HCT116 (cell line): ENCODE measurements around the gene C2CD4B. TPM values are rescaled to one million over a fixed set of nuclear protein-coding genes. Genes with fewer than 3 reads are reported as not detected.

Experiments used
- ATAC-seq: fragments of 200-7000 bp; cut with Tn5 transposase; 2 replicates; pipeline ENCODE4 v1.9.1; 2020; ENCODE audit warnings: mild to moderate bottlenecking, moderate library complexity
- BruUV-seq: library from RNA; stranded (reverse); fragments of 400-500 nt; replicated peaks from 2 replicates; lab custom pipeline; 2021; lab: Mats Ljungman, UMichigan
- CTCF ChIA-PET: fragments of 300-600 bp; sonication (Branson Sonifier 250); formaldehyde crosslinking; loops from one replicate; lab custom pipeline; 2021; ENCODE audit warnings: antibody characterized with exemption; lab: Charles Lee
- POLR2A ChIA-PET: fragments of 300-600, 350-600 bp; sonication (Branson Sonifier 250); formaldehyde crosslinking; loops from one replicate; lab custom pipeline; 2021; ENCODE audit warnings: antibody characterized with exemption; lab: Charles Lee
- RAD21 ChIA-PET, 2 experiments: fragments of 300-600 bp; sonication (Branson Sonifier 250); formaldehyde crosslinking; loops; one replicate each; lab custom pipeline; 2023; ENCODE audit warnings: low total read pairs in 2 of 2; ENCODE audit not compliant: uncharacterized antibody in 2 of 2, unreplicated experiment in 2 of 2, low non-redundant PET in 1 of 2; lab: Charles Lee
- DNase-seq: peaks from one replicate; pipeline ENCODE4 v3.0.0-alpha.2; 2010; ENCODE audit warnings: low read depth, low spot score
- H2AFZ ChIP-seq: fragments of 200-600 bp; shearing (Covaris generic), sonication (generic); 2 replicates; pipeline ENCODE4 v1.6.1; 2017; ENCODE audit warnings: low read depth, mixed run types, mixed read lengths, antibody characterized with exemption, low read length; ENCODE audit not compliant: poor library complexity, severe bottlenecking
- H3K27ac ChIP-seq: 2 replicates; pipeline ENCODE4 v1.5.1; 2012; ENCODE audit warnings: low read depth, low read length
- H3K27me3 ChIP-seq: fragments of 200-600 bp; sonication (generic); 2 replicates; pipeline ENCODE4 v1.6.1; 2016; ENCODE audit warnings: mixed run types, low read length, mixed read lengths; ENCODE audit not compliant: insufficient read depth
- H3K36me3 ChIP-seq, 2 experiments: fragments of 200-500 bp in 1 of 2; fragments of 200-600 bp in 1 of 2; sonication (Bioruptor generic) in 1 of 2; sonication (generic) in 1 of 2; 2 replicates each; pipeline versions ENCODE4 v1.5.1 to v1.6.1; 2014 to 2016; ENCODE audit warnings: low read length in 2 of 2, inconsistent platforms in 1 of 2, mixed read lengths in 1 of 2, mixed run types in 1 of 2; ENCODE audit not compliant: insufficient read depth in 2 of 2, control insufficient read depth in 1 of 2
- H3K4me1 ChIP-seq, 2 experiments: fragments of 200-600 bp in 1 of 2; sonication (generic) in 1 of 2; 2 replicates each; pipeline versions ENCODE4 v1.5.1 to v1.6.1; 2012 to 2017; ENCODE audit warnings: low read length in 2 of 2, inconsistent platforms in 1 of 2, mild to moderate bottlenecking in 1 of 2, mixed read lengths in 1 of 2, mixed run types in 1 of 2, moderate library complexity in 1 of 2; ENCODE audit not compliant: insufficient read depth in 2 of 2, control insufficient read depth in 1 of 2
- H3K4me2 ChIP-seq: fragments of 200-600 bp; sonication (generic); 2 replicates; pipeline ENCODE4 v1.6.1; 2017; ENCODE audit warnings: mixed run types, low read length, mixed read lengths
- H3K4me3 ChIP-seq, 2 experiments: fragments of 200-600 bp in 1 of 2; sonication (generic) in 1 of 2; replicated peaks in 1 of 2; 2 replicates each; pipeline ENCODE4 v1.5.1; 2011 to 2016; ENCODE audit warnings: low read length in 2 of 2, control low read depth in 1 of 2, low read depth in 1 of 2, mild to moderate bottlenecking in 1 of 2, mixed read lengths in 1 of 2, mixed run types in 1 of 2
- H3K79me2 ChIP-seq: fragments of 200-600 bp; sonication (generic); 2 replicates; pipeline ENCODE4 v1.6.1; 2017; ENCODE audit warnings: mild to moderate bottlenecking, mixed run types, low read length, moderate library complexity, mixed read lengths; ENCODE audit not compliant: insufficient read depth
- H3K9ac ChIP-seq: fragments of 200-600 bp; sonication (generic); 2 replicates; pipeline ENCODE4 v1.6.1; 2016; ENCODE audit warnings: low read length, mixed read lengths
- H3K9me2 ChIP-seq: fragments of 200-600 bp; sonication (generic), shearing (Covaris generic); 2 replicates; pipeline ENCODE4 v1.6.1; 2017; ENCODE audit warnings: mixed run types, mild to moderate bottlenecking, moderate library complexity; ENCODE audit not compliant: insufficient read depth
- H3K9me3 ChIP-seq, 2 experiments: fragments of 200-500 bp in 1 of 2; fragments of 200-600 bp in 1 of 2; sonication (Bioruptor generic) in 1 of 2; sonication (generic) in 1 of 2; 2 replicates each; pipeline ENCODE4 v1.6.1; 2014 to 2017; ENCODE audit warnings: low read length in 2 of 2, mixed read lengths in 2 of 2, inconsistent platforms in 1 of 2, low read depth in 1 of 2, mild to moderate bottlenecking in 1 of 2, mixed run types in 1 of 2, moderate library complexity in 1 of 2; ENCODE audit not compliant: control insufficient read depth in 1 of 2, insufficient read depth in 1 of 2
- H4K20me1 ChIP-seq: fragments of 200-600 bp; sonication (generic), shearing (Covaris generic); 2 replicates; pipeline ENCODE4 v1.6.1; 2017; ENCODE audit warnings: mixed run types, mild to moderate bottlenecking, moderate library complexity; ENCODE audit not compliant: insufficient read depth
- CBX3 ChIP-seq: IDR thresholded peaks from 2 replicates; pipeline ENCODE4 v1.6.1; 2012; ENCODE audit warnings: low read depth
- CEBPB ChIP-seq: IDR thresholded peaks from 2 replicates; pipeline ENCODE4 v1.6.1; 2012; ENCODE audit warnings: low read depth
- EGR1 ChIP-seq: IDR thresholded peaks from 2 replicates; pipeline ENCODE4 v1.6.1; 2012; ENCODE audit warnings: low read depth
- ELF1 ChIP-seq: IDR thresholded peaks from 2 replicates; pipeline ENCODE4 v1.6.1; 2012; ENCODE audit warnings: low read depth, borderline replicate concordance
- FOSL1 ChIP-seq: IDR thresholded peaks from 2 replicates; pipeline ENCODE4 v1.6.1; 2012; ENCODE audit warnings: low read depth
- JUND ChIP-seq: IDR thresholded peaks from 2 replicates; pipeline ENCODE4 v1.6.1; 2012
- POLR2A ChIP-seq: IDR thresholded peaks from 2 replicates; pipeline ENCODE4 v1.7.0; 2011; ENCODE audit warnings: borderline replicate concordance; ENCODE audit not compliant: insufficient read depth, insufficient read length; ENCODE audit errors: extremely low read depth
- SIN3A ChIP-seq: IDR thresholded peaks from 2 replicates; pipeline ENCODE4 v1.6.1; 2012; ENCODE audit warnings: low read depth
- SRF ChIP-seq: IDR thresholded peaks from 2 replicates; pipeline ENCODE4 v1.6.1; 2012; ENCODE audit warnings: low read depth
- TCF7L2 ChIP-seq: IDR thresholded peaks from 2 replicates; pipeline ENCODE4 v1.7.0; 2011; ENCODE audit warnings: borderline replicate concordance, inconsistent platforms; ENCODE audit not compliant: insufficient read depth, insufficient read length; ENCODE audit errors: extremely low read depth
- ZNF274 ChIP-seq: fragments of 200-500 bp; sonication (Bioruptor generic); IDR thresholded peaks from 2 replicates; pipeline ENCODE4 v1.6.1; 2014; ENCODE audit warnings: mild to moderate bottlenecking, low read depth, low read length, inconsistent platforms
- intact Hi-C: fragments of 100-400 bp; cut with micrococcal nuclease; formaldehyde crosslinking; loops from 2 replicates; pipeline ENCODE4 v1.10.0; 2022
- total RNA-seq: library from RNA; stranded (reverse); gene quantifications from one replicate; pipeline ENCODE4 v1.2.1, GENCODE V29; 2021; ENCODE audit not compliant: unreplicated experiment
- TF ChIP-seq, protein P1 (sequence below): IDR thresholded peaks from 2 replicates; pipeline ENCODE4 v1.6.1; 2012
- TF ChIP-seq, protein P2 (sequence below): IDR thresholded peaks from 2 replicates; pipeline ENCODE4 v1.6.1; 2012; ENCODE audit warnings: low read depth
- TF ChIP-seq, protein P3 (sequence below): IDR thresholded peaks from 2 replicates; pipeline ENCODE4 v1.6.1; 2011; ENCODE audit warnings: mild to moderate bottlenecking, low read length, moderate library complexity; ENCODE audit not compliant: insufficient replicate concordance; ENCODE audit errors: extremely low read depth
- TF ChIP-seq, protein P4 (sequence below), 3 experiments: fragments of 200-600 bp in 1 of 3; sonication (generic) in 1 of 3; IDR thresholded peaks in 2 of 3; conservative IDR thresholded peaks in 1 of 3; 2 replicates each; pipeline ENCODE4 v1.5.1; 2012 to 2017; ENCODE audit warnings: low read depth in 2 of 3, low read length in 2 of 3, antibody characterized with exemption in 1 of 3, borderline replicate concordance in 1 of 3, control low read depth in 1 of 3, mild to moderate bottlenecking in 1 of 3, mixed read lengths in 1 of 3, mixed run types in 1 of 3, moderate library complexity in 1 of 3; ENCODE audit not compliant: insufficient read depth in 1 of 3

C2CD4B gene
- total RNA-seq, 1 experiment from 2014 or later, result not detected

DNA sequence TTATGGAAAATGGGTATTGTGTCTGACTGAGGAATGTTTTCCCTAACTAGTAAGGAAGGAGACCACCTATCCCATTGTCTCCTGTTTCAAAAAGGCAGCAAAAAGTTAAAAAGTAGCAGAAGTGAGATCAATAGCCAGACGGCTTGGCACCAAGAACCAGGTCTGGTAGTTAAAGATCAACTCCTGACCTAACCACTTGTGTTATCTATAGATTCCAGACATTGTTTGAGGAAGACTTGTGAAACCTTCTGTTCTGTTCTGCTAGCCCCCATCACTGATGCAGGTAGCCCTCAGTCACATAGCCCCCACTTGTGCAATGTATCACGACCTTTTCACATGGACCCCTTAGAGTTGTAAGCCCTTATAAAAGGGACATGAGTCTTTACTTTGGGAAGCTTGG, 46.3 kb upstream of the C2CD4B start:
- TF ChIP-seq, protein P1, sequence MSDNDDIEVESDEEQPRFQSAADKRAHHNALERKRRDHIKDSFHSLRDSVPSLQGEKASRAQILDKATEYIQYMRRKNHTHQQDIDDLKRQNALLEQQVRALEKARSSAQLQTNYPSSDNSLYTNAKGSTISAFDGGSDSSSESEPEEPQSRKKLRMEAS, result no peak
- TF ChIP-seq CBX3 (no peak), CEBPB (no peak), POLR2A (no peak), TCF7L2 (no peak), FOSL1 (no peak), SIN3A (no peak), ZNF274 (no peak), EGR1 (no peak), SRF (no peak), JUND (no peak), ELF1 (no peak)
- TF ChIP-seq, protein P2, sequence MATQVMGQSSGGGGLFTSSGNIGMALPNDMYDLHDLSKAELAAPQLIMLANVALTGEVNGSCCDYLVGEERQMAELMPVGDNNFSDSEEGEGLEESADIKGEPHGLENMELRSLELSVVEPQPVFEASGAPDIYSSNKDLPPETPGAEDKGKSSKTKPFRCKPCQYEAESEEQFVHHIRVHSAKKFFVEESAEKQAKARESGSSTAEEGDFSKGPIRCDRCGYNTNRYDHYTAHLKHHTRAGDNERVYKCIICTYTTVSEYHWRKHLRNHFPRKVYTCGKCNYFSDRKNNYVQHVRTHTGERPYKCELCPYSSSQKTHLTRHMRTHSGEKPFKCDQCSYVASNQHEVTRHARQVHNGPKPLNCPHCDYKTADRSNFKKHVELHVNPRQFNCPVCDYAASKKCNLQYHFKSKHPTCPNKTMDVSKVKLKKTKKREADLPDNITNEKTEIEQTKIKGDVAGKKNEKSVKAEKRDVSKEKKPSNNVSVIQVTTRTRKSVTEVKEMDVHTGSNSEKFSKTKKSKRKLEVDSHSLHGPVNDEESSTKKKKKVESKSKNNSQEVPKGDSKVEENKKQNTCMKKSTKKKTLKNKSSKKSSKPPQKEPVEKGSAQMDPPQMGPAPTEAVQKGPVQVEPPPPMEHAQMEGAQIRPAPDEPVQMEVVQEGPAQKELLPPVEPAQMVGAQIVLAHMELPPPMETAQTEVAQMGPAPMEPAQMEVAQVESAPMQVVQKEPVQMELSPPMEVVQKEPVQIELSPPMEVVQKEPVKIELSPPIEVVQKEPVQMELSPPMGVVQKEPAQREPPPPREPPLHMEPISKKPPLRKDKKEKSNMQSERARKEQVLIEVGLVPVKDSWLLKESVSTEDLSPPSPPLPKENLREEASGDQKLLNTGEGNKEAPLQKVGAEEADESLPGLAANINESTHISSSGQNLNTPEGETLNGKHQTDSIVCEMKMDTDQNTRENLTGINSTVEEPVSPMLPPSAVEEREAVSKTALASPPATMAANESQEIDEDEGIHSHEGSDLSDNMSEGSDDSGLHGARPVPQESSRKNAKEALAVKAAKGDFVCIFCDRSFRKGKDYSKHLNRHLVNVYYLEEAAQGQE, result no peak
- TF ChIP-seq, protein P3, sequence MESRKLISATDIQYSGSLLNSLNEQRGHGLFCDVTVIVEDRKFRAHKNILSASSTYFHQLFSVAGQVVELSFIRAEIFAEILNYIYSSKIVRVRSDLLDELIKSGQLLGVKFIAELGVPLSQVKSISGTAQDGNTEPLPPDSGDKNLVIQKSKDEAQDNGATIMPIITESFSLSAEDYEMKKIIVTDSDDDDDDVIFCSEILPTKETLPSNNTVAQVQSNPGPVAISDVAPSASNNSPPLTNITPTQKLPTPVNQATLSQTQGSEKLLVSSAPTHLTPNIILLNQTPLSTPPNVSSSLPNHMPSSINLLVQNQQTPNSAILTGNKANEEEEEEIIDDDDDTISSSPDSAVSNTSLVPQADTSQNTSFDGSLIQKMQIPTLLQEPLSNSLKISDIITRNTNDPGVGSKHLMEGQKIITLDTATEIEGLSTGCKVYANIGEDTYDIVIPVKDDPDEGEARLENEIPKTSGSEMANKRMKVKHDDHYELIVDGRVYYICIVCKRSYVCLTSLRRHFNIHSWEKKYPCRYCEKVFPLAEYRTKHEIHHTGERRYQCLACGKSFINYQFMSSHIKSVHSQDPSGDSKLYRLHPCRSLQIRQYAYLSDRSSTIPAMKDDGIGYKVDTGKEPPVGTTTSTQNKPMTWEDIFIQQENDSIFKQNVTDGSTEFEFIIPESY, result no peak
- TF ChIP-seq, protein P4, sequence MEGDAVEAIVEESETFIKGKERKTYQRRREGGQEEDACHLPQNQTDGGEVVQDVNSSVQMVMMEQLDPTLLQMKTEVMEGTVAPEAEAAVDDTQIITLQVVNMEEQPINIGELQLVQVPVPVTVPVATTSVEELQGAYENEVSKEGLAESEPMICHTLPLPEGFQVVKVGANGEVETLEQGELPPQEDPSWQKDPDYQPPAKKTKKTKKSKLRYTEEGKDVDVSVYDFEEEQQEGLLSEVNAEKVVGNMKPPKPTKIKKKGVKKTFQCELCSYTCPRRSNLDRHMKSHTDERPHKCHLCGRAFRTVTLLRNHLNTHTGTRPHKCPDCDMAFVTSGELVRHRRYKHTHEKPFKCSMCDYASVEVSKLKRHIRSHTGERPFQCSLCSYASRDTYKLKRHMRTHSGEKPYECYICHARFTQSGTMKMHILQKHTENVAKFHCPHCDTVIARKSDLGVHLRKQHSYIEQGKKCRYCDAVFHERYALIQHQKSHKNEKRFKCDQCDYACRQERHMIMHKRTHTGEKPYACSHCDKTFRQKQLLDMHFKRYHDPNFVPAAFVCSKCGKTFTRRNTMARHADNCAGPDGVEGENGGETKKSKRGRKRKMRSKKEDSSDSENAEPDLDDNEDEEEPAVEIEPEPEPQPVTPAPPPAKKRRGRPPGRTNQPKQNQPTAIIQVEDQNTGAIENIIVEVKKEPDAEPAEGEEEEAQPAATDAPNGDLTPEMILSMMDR (IDR thresholded peaks at IDR 0.05 in 2 of 3, conservative IDR thresholded peaks at IDR 0.05 in 1 of 3; ENCODE audit: borderline replicate concordance in 1 of 3, insufficient read depth in 1 of 3, low read depth in 2 of 3, low read length in 2 of 3), result no peak
- DNase-seq, result no peak
- RAD21 ChIA-PET, result no interaction called here

More for the DNA sequence above, 46.3 kb upstream of the C2CD4B start:
- Histone ChIP-seq H3K9me2 (no peaks in the 10 kb centered on the region), H3K27ac (no peak overlapping the region), H3K4me3 (no peak overlapping the region), H3K27me3 (no peaks in the 10 kb centered on the region; the same call in 1 of the 2 replicates), H3K36me3 (no peaks in the 10 kb centered on the region), H4K20me1 (no peaks in the 10 kb centered on the region), H3K9ac (no peak overlapping the region), H2AFZ (no peak overlapping the region), H3K4me1 (no peaks in the 10 kb centered on the region), H3K79me2 (no peaks in the 10 kb centered on the region), H3K4me2 (no peak overlapping the region), H3K9me3 (no peaks in the 10 kb centered on the region; a peak in 1 of 4 replicates)
- no TSS peak for BruUV-seq
- ATAC-seq, result no peak
- intact Hi-C loops, result no loop called here
- POLR2A ChIA-PET, result no interaction called here
- CTCF ChIA-PET, result no interaction called here
